Ishikawa (cell line): ENCODE results near the gene MS4A7.

ENCODE experiments used
- CEBPB ChIP-seq: IDR thresholded peaks from 2 replicates; pipeline ENCODE4 v1.6.1; 2012
- CREB1 ChIP-seq: IDR thresholded peaks from 2 replicates; pipeline ENCODE4 v1.6.1; 2012; ENCODE audit warnings: low read depth
- EP300 ChIP-seq: IDR thresholded peaks from 2 replicates; pipeline ENCODE4 v1.6.1; 2012; ENCODE audit warnings: borderline replicate concordance
- RAD21 ChIP-seq: IDR thresholded peaks from 2 replicates; pipeline ENCODE4 v1.6.1; 2012; ENCODE audit warnings: low read depth
- TAF1 ChIP-seq: IDR thresholded peaks from 2 replicates; pipeline ENCODE4 v1.6.1; 2012; ENCODE audit warnings: low read depth, mild to moderate bottlenecking
- TCF12 ChIP-seq: IDR thresholded peaks from 2 replicates; pipeline ENCODE4 v1.6.1; 2012; ENCODE audit warnings: low read depth
- TEAD4 ChIP-seq: IDR thresholded peaks from 2 replicates; pipeline ENCODE4 v1.6.1; 2012
- ZBTB7A ChIP-seq: IDR thresholded peaks from 2 replicates; pipeline ENCODE4 v1.6.1; 2012; ENCODE audit warnings: low read depth
- TF ChIP-seq, protein P1 (sequence below): IDR thresholded peaks from 2 replicates; pipeline ENCODE4 v1.6.1; 2012; ENCODE audit warnings: low read depth, mild to moderate bottlenecking
- TF ChIP-seq, protein P2 (sequence below): IDR thresholded peaks from 2 replicates; pipeline ENCODE4 v1.6.1; 2012
- TF ChIP-seq, protein P3 (sequence below): IDR thresholded peaks from 2 replicates; pipeline ENCODE4 v1.6.1; 2012

DNA sequence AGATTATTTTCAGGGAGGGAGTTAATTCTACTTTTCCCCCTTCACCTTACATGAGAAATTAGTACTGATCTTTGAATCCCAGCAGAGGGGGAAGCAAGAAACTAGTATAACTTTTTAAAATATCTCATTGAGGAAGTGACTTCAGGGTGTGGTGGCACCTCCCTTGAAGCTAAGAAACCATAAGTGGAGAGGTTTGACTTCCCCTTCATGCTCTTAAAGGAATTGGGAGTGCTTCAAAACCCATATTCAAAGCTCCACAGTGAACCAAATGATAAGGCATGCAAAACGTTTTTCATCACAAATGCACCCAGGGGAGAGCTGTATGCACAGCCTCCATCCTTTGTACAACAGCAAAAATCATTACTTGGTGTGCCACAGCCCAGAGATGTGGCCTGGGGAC lies 18.5 kb downstream of the MS4A7 start:
- no peak for TF ChIP-seq ZBTB7A
- TF ChIP-seq CEBPB: no peak
- TF ChIP-seq, protein P1, sequence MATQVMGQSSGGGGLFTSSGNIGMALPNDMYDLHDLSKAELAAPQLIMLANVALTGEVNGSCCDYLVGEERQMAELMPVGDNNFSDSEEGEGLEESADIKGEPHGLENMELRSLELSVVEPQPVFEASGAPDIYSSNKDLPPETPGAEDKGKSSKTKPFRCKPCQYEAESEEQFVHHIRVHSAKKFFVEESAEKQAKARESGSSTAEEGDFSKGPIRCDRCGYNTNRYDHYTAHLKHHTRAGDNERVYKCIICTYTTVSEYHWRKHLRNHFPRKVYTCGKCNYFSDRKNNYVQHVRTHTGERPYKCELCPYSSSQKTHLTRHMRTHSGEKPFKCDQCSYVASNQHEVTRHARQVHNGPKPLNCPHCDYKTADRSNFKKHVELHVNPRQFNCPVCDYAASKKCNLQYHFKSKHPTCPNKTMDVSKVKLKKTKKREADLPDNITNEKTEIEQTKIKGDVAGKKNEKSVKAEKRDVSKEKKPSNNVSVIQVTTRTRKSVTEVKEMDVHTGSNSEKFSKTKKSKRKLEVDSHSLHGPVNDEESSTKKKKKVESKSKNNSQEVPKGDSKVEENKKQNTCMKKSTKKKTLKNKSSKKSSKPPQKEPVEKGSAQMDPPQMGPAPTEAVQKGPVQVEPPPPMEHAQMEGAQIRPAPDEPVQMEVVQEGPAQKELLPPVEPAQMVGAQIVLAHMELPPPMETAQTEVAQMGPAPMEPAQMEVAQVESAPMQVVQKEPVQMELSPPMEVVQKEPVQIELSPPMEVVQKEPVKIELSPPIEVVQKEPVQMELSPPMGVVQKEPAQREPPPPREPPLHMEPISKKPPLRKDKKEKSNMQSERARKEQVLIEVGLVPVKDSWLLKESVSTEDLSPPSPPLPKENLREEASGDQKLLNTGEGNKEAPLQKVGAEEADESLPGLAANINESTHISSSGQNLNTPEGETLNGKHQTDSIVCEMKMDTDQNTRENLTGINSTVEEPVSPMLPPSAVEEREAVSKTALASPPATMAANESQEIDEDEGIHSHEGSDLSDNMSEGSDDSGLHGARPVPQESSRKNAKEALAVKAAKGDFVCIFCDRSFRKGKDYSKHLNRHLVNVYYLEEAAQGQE: no peak
- TF ChIP-seq, protein P2, sequence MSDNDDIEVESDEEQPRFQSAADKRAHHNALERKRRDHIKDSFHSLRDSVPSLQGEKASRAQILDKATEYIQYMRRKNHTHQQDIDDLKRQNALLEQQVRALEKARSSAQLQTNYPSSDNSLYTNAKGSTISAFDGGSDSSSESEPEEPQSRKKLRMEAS: no peak
- no peak for TF ChIP-seq TAF1
- no peak for TF ChIP-seq CREB1
- TF ChIP-seq RAD21: no peak
- TF ChIP-seq EP300: no peak
- TF ChIP-seq TEAD4: no peak
- TF ChIP-seq TCF12: no peak
- TF ChIP-seq, protein P3, sequence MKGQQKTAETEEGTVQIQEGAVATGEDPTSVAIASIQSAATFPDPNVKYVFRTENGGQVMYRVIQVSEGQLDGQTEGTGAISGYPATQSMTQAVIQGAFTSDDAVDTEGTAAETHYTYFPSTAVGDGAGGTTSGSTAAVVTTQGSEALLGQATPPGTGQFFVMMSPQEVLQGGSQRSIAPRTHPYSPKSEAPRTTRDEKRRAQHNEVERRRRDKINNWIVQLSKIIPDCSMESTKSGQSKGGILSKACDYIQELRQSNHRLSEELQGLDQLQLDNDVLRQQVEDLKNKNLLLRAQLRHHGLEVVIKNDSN: no peak
